Measurements from ENCODE around the gene SDK1. TPM values are rescaled to one million over a fixed set of nuclear protein-coding genes. Genes with fewer than 3 reads are reported as not detected.

SDK1 gene
- total and polyA plus RNA-seq, 2 experiments from 2014 or later, result 2.1 to 10.0 TPM

- TF ChIP-seq ZNF462 (CRISPR knock-in tag; IDR thresholded peaks at IDR 0.05), result no peak
- no peak for TF ChIP-seq NANOG (IDR thresholded peaks at IDR 0.05; ENCODE audit: borderline replicate concordance)
Observed at GRCh38 chr7:3931843-3932242, 630.8 kb downstream of the SDK1 start (continued).

- ATAC-seq, result no peak
- Histone ChIP-seq H2AFZ (no peak overlapping the region), H3F3A (replicated peaks; ENCODE audit: low read depth) (no peaks in the 10 kb centered on the region), H3K4me2 (no peak overlapping the region), H3K4me1 (ENCODE audit: insufficient read depth) (no peaks in the 10 kb centered on the region), H3K27ac (ENCODE audit: low read depth) (no peak overlapping the region), H3K36me3 (ENCODE audit: insufficient read depth) (no peaks in the 10 kb centered on the region), H3K27me3 (ENCODE audit: insufficient read depth) (no peaks in the 10 kb centered on the region), H4K20me1 (replicated peaks; ENCODE audit: insufficient read depth) (no peaks in the 10 kb centered on the region), H3K79me2 (replicated peaks; ENCODE audit: insufficient read depth) (no peaks in the 10 kb centered on the region), H3K9me2 (ENCODE audit: insufficient read depth) (peaks cover 3% of the 10 kb centered on the region; the same call in 1 of the 2 replicates), H3K4me3 (no peak overlapping the region)
- H3K36me3 Mint-ChIP-seq (ENCODE audit: low read depth), result peaks cover 32% of the 10 kb centered on the region
- no peak overlapping the region for H3K27ac Mint-ChIP-seq
- H3K27me3 Mint-ChIP-seq (ENCODE audit: insufficient read depth, low read depth, poor library complexity), result peaks cover 4% of the 10 kb centered on the region
- peaks cover 5% of the 10 kb centered on the region; the same call in 2 of the 3 replicates for H3K4me1 Mint-ChIP-seq
- DNase-seq (ENCODE audit: low spot score), result no peak
- H3K4me3 Mint-ChIP-seq, result no peak overlapping the region
- H3K9me3 Mint-ChIP-seq, result peaks cover 36% of the 10 kb centered on the region
- TF ChIP-seq ETS1 (IDR thresholded peaks at IDR 0.05), result no peak
- no peak for TF ChIP-seq EZH2phosphoT487 (IDR thresholded peaks at IDR 0.05; ENCODE audit: unreplicated experiment)
- TF ChIP-seq ZNF331 (CRISPR knock-in tag; IDR thresholded peaks at IDR 0.05; ENCODE audit: low read depth), result no peak
- no peak for TF ChIP-seq STAT1 (IDR thresholded peaks at IDR 0.05; ENCODE audit: unreplicated experiment)
- TF ChIP-seq JUNB (IDR thresholded peaks at IDR 0.05; ENCODE audit: unreplicated experiment), result no peak
- no peak for TF ChIP-seq ZNF114 (CRISPR knock-in tag; IDR thresholded peaks at IDR 0.05)
- no peak for TF ChIP-seq NANOG (IDR thresholded peaks at IDR 0.05; ENCODE audit: borderline replicate concordance)
- no peak for TF ChIP-seq ZNF462 (CRISPR knock-in tag; IDR thresholded peaks at IDR 0.05)
Observed at GRCh38 chr7:3937146-3937545, 636.1 kb downstream of the SDK1 start.

All from GM23338 (cell line).